Liver (tissue), 9 donors: ENCODE data around the gene RTF1. TPM values are rescaled to one million over a fixed set of nuclear protein-coding genes. Genes with fewer than 3 reads are reported as not detected.

Source experiments
- DNase-seq: peaks from one replicate; pipeline ENCODE4 v3.0.0-alpha.2; 2017; ENCODE audit warnings: low spot score
- H3K27ac ChIP-seq, 2 donors: one replicate each; pipeline ENCODE4 v1.7.0; 2013; ENCODE audit warnings: inconsistent platforms in 2 of 2, low read length in 2 of 2, control low read depth in 1 of 2, low read depth in 1 of 2, mild to moderate bottlenecking in 1 of 2
- H3K27me3 ChIP-seq, 4 donors: one replicate each; pipeline versions ENCODE4 v1.6.1 to v1.7.0; 2013; ENCODE audit warnings: low read length in 3 of 4, inconsistent platforms in 1 of 4, mild to moderate bottlenecking in 1 of 4, moderate library complexity in 1 of 4; ENCODE audit not compliant: control insufficient read depth in 4 of 4, insufficient read depth in 4 of 4
- H3K36me3 ChIP-seq, 4 donors: one replicate each; pipeline versions ENCODE4 v1.6.1 to v1.7.0; 2013; ENCODE audit warnings: low read length in 3 of 4, mild to moderate bottlenecking in 3 of 4, low read depth in 1 of 4, moderate library complexity in 1 of 4; ENCODE audit not compliant: control insufficient read depth in 4 of 4, insufficient read depth in 3 of 4
- H3K4me1 ChIP-seq, 4 donors: one replicate each; pipeline versions ENCODE4 v1.6.1 to v1.7.0; 2013; ENCODE audit warnings: low read length in 3 of 4, mild to moderate bottlenecking in 3 of 4, moderate library complexity in 1 of 4; ENCODE audit not compliant: control insufficient read depth in 4 of 4, insufficient read depth in 4 of 4
- H3K4me3 ChIP-seq, 3 donors: one replicate each; pipeline versions ENCODE4 v1.6.1 to v1.7.0; 2013; ENCODE audit warnings: low read length in 3 of 3, control low read depth in 1 of 3, low read depth in 1 of 3, mild to moderate bottlenecking in 1 of 3
- H3K9ac ChIP-seq, 2 donors: one replicate each; pipeline ENCODE4 v1.7.0; 2013; ENCODE audit warnings: low read length in 2 of 2, mild to moderate bottlenecking in 2 of 2, moderate library complexity in 2 of 2, control low read depth in 1 of 2, low read depth in 1 of 2
- H3K9me3 ChIP-seq, 4 donors: one replicate each; pipeline versions ENCODE4 v1.6.1 to v1.7.0; 2013; ENCODE audit warnings: low read length in 3 of 4; ENCODE audit not compliant: control insufficient read depth in 4 of 4
- ATF3 ChIP-seq: IDR thresholded peaks from 2 replicates; pipeline ENCODE4 v1.6.1; 2016; ENCODE audit warnings: antibody characterized with exemption
- CTCF ChIP-seq: fragments of 150-350 bp; IDR thresholded peaks from 2 replicates; pipeline ENCODE4 v1.5.1; 2017; ENCODE audit warnings: improper control_type of control experiment, low read depth, low read length; ENCODE audit not compliant: missing input control
- EGR1 ChIP-seq, 2 donors: IDR thresholded peaks; 2 replicates each; pipeline ENCODE4 v1.6.1; 2016 to 2018; ENCODE audit warnings: antibody characterized with exemption in 2 of 2, low read depth in 2 of 2
- FOXA1 ChIP-seq: IDR thresholded peaks from 2 replicates; pipeline ENCODE4 v1.6.1; 2016; ENCODE audit warnings: antibody characterized with exemption
- FOXA2 ChIP-seq: IDR thresholded peaks from 2 replicates; pipeline ENCODE4 v1.6.1; 2016; ENCODE audit warnings: antibody characterized with exemption
- GABPA ChIP-seq, 2 donors: IDR thresholded peaks in 1 of 2; conservative IDR thresholded peaks in 1 of 2; 2 replicates each; pipeline ENCODE4 v1.6.1; 2016; ENCODE audit warnings: antibody characterized with exemption in 2 of 2, mild to moderate bottlenecking in 1 of 2, moderate library complexity in 1 of 2
- HNF4A ChIP-seq, 2 donors: conservative IDR thresholded peaks; 2 replicates each; pipeline ENCODE4 v1.6.1; 2016; ENCODE audit warnings: antibody characterized with exemption in 2 of 2, mild to moderate bottlenecking in 2 of 2
- HNF4G ChIP-seq: IDR thresholded peaks from 2 replicates; pipeline ENCODE4 v1.6.1; 2016; ENCODE audit warnings: antibody characterized with exemption
- JUND ChIP-seq, 2 donors: IDR thresholded peaks; 2 replicates each; pipeline ENCODE4 v1.6.1; 2016; ENCODE audit warnings: antibody characterized with exemption in 2 of 2
- MAX ChIP-seq: IDR thresholded peaks from 2 replicates; pipeline ENCODE4 v1.6.1; 2016; ENCODE audit warnings: antibody characterized with exemption
- NR2F2 ChIP-seq: IDR thresholded peaks from 2 replicates; pipeline ENCODE4 v1.6.1; 2016; ENCODE audit warnings: antibody characterized with exemption
- RAD21 ChIP-seq, 2 donors: IDR thresholded peaks; 2 replicates each; pipeline ENCODE4 v1.6.1; 2016; ENCODE audit warnings: antibody characterized with exemption in 2 of 2, mild to moderate bottlenecking in 2 of 2
- RXRA ChIP-seq, 2 donors: IDR thresholded peaks; 2 replicates each; pipeline ENCODE4 v1.6.1; 2017 to 2018; ENCODE audit warnings: antibody characterized with exemption in 2 of 2, mild to moderate bottlenecking in 1 of 2
- SP1 ChIP-seq: IDR thresholded peaks from 2 replicates; pipeline ENCODE4 v1.6.1; 2018; ENCODE audit warnings: antibody characterized with exemption, mild to moderate bottlenecking
- TAF1 ChIP-seq: conservative IDR thresholded peaks from 2 replicates; pipeline ENCODE4 v1.6.1; 2016; ENCODE audit warnings: antibody characterized with exemption, mild to moderate bottlenecking
- YY1 ChIP-seq: IDR thresholded peaks from 2 replicates; pipeline ENCODE4 v1.6.1; 2016; ENCODE audit warnings: antibody characterized with exemption, mild to moderate bottlenecking
- ZBTB33 ChIP-seq: IDR thresholded peaks from 2 replicates; pipeline ENCODE4 v1.6.1; 2016; ENCODE audit warnings: antibody characterized with exemption
- WGBS: extraction: QIAGEN DNeasy Blood & Tissue Kit; methylation state at CpG from one replicate; pipeline ENCODE4 v1.1.7; 2013; 5-methylcytosine and 5-hydroxymethylcytosine counted together
- polyA plus RNA-seq, 2 donors: library from polyadenylated mRNA; stranded (reverse) in 1 of 2; unstranded in 1 of 2; fragments of 200-250 nt in 1 of 2; fragments of >200 nt in 1 of 2; fragmentation: Nextera tagmentation in 1 of 2; extraction: Ambion mirVana in 1 of 2; gene quantifications; one replicate each; pipeline versions ENCODE4 v1.2.1 to v1.2.3, GENCODE V29; 2013 to 2015
- total RNA-seq, 2 donors: library from RNA; depleted of rRNA; stranded (reverse); fragments of >200 nt; gene quantifications; one replicate each; pipeline ENCODE4 v1.2.3, GENCODE V29; 2014
- TF ChIP-seq, protein P1 (sequence below): IDR thresholded peaks from 2 replicates; pipeline ENCODE4 v1.6.1; 2016; ENCODE audit warnings: antibody characterized with exemption, mild to moderate bottlenecking
- donor health status: healthy.
- donor health status: healthy.
- donor health status: healthy.
- donor health status: healthy.
- donor health status: healthy.

RTF1 gene
- total and polyA plus RNA-seq, 4 donors = 8.3 to 37.7 (median 12.1) TPM

DNA sequence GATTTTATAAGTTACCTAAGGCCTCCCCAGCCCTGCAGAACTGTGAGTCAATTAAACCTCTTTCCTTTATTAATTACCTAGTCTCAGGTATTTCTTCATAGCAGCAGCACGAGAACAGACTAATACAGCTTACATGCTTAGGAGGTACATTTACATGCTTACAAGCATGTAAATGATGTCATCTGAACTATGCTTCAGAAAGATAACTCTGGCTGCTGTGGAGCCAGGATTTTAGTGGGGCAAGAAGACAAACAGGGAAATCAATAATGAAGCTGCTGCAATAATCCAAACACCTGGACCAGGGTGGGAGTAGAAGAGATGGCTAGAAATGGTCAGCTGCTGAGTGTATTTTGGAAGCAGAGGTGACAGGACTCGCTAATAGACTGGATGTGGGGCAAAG, 24.2 kb upstream of the RTF1 start:
- WGBS = 95% methylated on average over 2 of the region's 2 CpGs
- Histone ChIP-seq H3K36me3 (peaks cover 5 to 34% (median 19%) of the 10 kb centered on the region in 4 donors), H3K4me3 (no peak overlapping the region), H3K27ac (no peak overlapping the region), H3K9ac (no peak overlapping the region), H3K4me1 (no peaks in the 10 kb centered on the region), H3K9me3 (no peaks in the 10 kb centered on the region), H3K27me3 (no peaks in the 10 kb centered on the region)
- DNase-seq = no peak
- TF ChIP-seq FOXA2 = no peak
- no peak for TF ChIP-seq FOXA1
- no peak for TF ChIP-seq GABPA (IDR thresholded peaks at IDR 0.05 in 1 of 2, conservative IDR thresholded peaks at IDR 0.05 in 1 of 2)
- TF ChIP-seq HNF4G = no peak
- TF ChIP-seq RAD21 (IDR thresholded peaks at IDR 0.05) = no peak
- no peak for TF ChIP-seq RXRA (IDR thresholded peaks at IDR 0.05)
- TF ChIP-seq CTCF = no peak
- TF ChIP-seq TAF1 = no peak
- no peak for TF ChIP-seq ATF3
- no peak for TF ChIP-seq ZBTB33
- no peak for TF ChIP-seq HNF4A (conservative IDR thresholded peaks at IDR 0.05)
- TF ChIP-seq, protein P1, sequence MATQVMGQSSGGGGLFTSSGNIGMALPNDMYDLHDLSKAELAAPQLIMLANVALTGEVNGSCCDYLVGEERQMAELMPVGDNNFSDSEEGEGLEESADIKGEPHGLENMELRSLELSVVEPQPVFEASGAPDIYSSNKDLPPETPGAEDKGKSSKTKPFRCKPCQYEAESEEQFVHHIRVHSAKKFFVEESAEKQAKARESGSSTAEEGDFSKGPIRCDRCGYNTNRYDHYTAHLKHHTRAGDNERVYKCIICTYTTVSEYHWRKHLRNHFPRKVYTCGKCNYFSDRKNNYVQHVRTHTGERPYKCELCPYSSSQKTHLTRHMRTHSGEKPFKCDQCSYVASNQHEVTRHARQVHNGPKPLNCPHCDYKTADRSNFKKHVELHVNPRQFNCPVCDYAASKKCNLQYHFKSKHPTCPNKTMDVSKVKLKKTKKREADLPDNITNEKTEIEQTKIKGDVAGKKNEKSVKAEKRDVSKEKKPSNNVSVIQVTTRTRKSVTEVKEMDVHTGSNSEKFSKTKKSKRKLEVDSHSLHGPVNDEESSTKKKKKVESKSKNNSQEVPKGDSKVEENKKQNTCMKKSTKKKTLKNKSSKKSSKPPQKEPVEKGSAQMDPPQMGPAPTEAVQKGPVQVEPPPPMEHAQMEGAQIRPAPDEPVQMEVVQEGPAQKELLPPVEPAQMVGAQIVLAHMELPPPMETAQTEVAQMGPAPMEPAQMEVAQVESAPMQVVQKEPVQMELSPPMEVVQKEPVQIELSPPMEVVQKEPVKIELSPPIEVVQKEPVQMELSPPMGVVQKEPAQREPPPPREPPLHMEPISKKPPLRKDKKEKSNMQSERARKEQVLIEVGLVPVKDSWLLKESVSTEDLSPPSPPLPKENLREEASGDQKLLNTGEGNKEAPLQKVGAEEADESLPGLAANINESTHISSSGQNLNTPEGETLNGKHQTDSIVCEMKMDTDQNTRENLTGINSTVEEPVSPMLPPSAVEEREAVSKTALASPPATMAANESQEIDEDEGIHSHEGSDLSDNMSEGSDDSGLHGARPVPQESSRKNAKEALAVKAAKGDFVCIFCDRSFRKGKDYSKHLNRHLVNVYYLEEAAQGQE = no peak
- no peak for TF ChIP-seq JUND (IDR thresholded peaks at IDR 0.05)
- no peak for TF ChIP-seq YY1
- TF ChIP-seq EGR1 (IDR thresholded peaks at IDR 0.05; ENCODE audit: low read depth in 2 of 2) = no peak
- no peak for TF ChIP-seq MAX
- no peak for TF ChIP-seq NR2F2

DNA sequence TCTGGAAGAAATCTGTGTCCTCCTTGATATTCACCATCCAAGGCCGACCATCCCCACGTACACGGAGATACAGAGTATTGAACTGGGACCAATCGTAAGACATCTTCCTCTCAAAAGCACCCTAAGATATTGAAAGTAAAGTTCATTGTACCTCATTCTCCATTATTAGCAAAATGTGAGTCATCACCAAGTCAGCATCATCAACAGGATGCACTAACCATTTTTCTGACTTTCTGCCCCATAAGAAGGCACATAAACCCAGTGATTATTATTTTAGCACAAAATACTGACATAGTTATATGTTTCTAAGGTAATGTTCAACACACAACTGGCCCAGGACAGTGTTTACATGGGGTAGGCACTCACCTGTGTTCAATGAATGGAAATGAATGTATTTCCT, 22.0 kb upstream of the RTF1 start:
- DNase-seq = no peak
- H3K9ac ChIP-seq = no peak overlapping the region
- no peak overlapping the region for H3K27ac ChIP-seq
- WGBS = 98% methylated on average over 4 of the region's 4 CpGs
- no peaks in the 10 kb centered on the region for H3K4me1 ChIP-seq
- TF ChIP-seq MAX (no peak), SP1 (no peak), RXRA (IDR thresholded peaks at IDR 0.05) (no peak), YY1 (no peak), EGR1 (IDR thresholded peaks at IDR 0.05; ENCODE audit: low read depth in 2 of 2) (no peak), HNF4A (conservative IDR thresholded peaks at IDR 0.05) (no peak), GABPA (IDR thresholded peaks at IDR 0.05 in 1 of 2, conservative IDR thresholded peaks at IDR 0.05 in 1 of 2) (no peak), FOXA1 (no peak), ZBTB33 (no peak), TAF1 (no peak), JUND (IDR thresholded peaks at IDR 0.05) (no peak), FOXA2 (no peak), ATF3 (no peak), HNF4G (no peak), CTCF (no peak)
- peaks cover 2 to 24% (median 9%) of the 10 kb centered on the region in 4 donors for H3K36me3 ChIP-seq
- no peaks in the 10 kb centered on the region for H3K9me3 ChIP-seq
- H3K4me3 ChIP-seq = no peak overlapping the region
- H3K27me3 ChIP-seq = no peaks in the 10 kb centered on the region
